Measurements from ENCODE around the gene KHDRBS2. TPM values are rescaled to one million over a fixed set of nuclear protein-coding genes. Genes with fewer than 3 reads are reported as not detected.
"Not testable (repeated sequence)": the region's sequence is repeated elsewhere in the genome, so short reads cannot be mapped to it uniquely, and the experiment has no call there.

KHDRBS2 gene
- total RNA-seq, 1 experiment from 2014 or later, result not detected

- DNase-seq (ENCODE audit: low read depth), result no peak
Measured at GRCh38 chr6:61868507-61869080, 417.4 kb downstream of the KHDRBS2 start.

- DNase-seq (ENCODE audit: low read depth), result no peak
Measured at GRCh38 chr6:61867635-61868034, 418.4 kb downstream of the KHDRBS2 start.

GRCh38 chr6:61857541-61857940 is 428.5 kb downstream of the KHDRBS2 start:
- no peak for DNase-seq (ENCODE audit: low read depth)

- DNase-seq (ENCODE audit: low read depth), result no peak
Measured at GRCh38 chr6:61841958-61842357, 444.1 kb downstream of the KHDRBS2 start.

DNA sequence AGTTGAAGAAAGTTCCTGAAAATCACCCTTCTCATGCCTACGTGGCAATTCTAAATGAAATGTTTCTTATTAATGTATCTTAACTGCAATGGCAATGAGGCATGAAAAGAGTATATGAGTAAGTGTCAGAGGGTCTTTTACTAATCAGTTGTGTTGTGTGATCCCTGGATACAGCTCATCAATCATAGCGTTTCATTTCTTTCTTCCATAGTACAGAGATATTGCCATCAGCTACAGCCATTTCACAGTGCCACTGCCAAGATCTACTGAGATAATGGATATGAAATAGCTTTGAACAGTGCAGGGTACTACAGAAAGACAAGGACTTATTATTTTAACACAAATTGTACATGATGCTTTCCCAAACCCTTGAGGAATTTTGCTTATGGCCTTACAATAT is 450.8 kb downstream of the KHDRBS2 start:
- DNase-seq (ENCODE audit: low read depth), result no peak

- no peak for DNase-seq (ENCODE audit: low read depth)
Measured at GRCh38 chr6:61833176-61833755, 452.8 kb downstream of the KHDRBS2 start.

DNA sequence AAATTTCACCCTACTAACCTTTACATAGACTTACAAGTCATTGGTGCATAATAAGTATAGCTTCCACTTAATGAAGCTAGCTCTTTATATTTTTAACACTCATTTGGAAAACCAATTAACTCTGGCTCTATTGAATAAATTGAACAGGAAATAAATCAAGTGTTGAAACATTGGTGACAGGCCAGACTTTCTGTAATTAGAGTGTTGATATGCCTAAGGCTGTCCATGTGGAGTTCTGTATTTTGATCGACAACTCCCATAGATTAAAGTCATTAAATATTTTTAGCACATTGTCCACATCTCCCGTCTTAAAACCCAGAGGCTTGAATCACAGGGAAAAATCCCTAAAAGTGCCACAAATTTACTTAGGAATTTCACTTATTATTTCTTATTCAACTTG is 468.3 kb downstream of the KHDRBS2 start:
- no peak for DNase-seq (ENCODE audit: low read depth)

GRCh38 chr6:61810047-61810446 is 476.0 kb downstream of the KHDRBS2 start:
- DNase-seq (ENCODE audit: low read depth), result no peak

- DNase-seq (ENCODE audit: low read depth), result peak; percentile 7
Measured at GRCh38 chr6:61809004-61809595, 476.9 kb downstream of the KHDRBS2 start.

GRCh38 chr6:61787998-61788397 is 498.0 kb downstream of the KHDRBS2 start:
- no peak for DNase-seq (ENCODE audit: low read depth)

DNA sequence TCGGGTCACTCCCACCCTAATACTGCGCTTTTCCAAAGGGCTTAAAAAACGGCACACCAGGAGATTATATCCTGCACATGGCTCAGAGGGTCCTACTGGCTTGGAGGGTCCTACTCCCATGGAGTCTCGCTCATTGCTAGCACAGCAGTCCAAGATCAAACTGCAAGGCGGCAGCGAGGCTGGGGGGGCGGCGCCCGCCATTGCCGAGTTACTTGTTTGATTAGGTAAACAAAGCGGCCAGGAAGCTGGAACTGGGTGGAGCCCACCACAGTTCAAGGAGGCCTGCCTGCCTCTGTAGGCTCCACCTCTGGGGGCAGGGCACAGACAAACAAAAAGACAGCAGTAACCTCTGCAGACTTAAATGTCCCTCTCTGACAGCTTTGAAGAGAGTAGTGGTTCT is 516.6 kb downstream of the KHDRBS2 start:
- DNase-seq (ENCODE audit: low read depth), result not testable (repeated sequence)

- DNase-seq (ENCODE audit: low read depth), result no peak
Measured at GRCh38 chr6:61755739-61756138, 530.3 kb downstream of the KHDRBS2 start.

- DNase-seq (ENCODE audit: low read depth), result no peak
Measured at GRCh38 chr6:61751986-61752385, 534.0 kb downstream of the KHDRBS2 start.

- no peak for DNase-seq (ENCODE audit: low read depth)
Measured at GRCh38 chr6:61745994-61746393, 540.0 kb downstream of the KHDRBS2 start.

GRCh38 chr6:61711849-61712248 is 574.2 kb downstream of the KHDRBS2 start:
- no peak for DNase-seq (ENCODE audit: low read depth)

DNA sequence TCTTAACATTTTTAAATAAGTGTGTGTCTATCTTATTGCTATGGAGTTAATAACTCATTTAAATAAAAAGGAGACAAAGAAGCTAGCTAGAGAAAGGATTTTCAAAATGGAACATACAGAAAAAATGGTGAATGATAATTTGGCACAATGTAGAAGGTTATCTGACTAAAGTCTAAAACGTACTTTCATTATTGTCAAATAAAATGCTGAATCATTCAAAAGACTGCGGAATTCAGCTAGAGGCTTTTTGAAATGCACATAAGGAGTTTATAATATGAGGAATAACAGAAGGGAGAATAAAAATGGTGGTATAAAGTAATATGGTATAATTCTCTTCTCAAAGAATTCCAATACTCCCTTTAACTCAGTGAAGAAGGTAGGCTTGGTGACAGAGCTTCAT is 597.9 kb downstream of the KHDRBS2 start:
- DNase-seq (ENCODE audit: low read depth), result no peak

- DNase-seq (ENCODE audit: low read depth), result no peak
Measured at GRCh38 chr6:61682562-61682961, 603.5 kb downstream of the KHDRBS2 start.

DNA sequence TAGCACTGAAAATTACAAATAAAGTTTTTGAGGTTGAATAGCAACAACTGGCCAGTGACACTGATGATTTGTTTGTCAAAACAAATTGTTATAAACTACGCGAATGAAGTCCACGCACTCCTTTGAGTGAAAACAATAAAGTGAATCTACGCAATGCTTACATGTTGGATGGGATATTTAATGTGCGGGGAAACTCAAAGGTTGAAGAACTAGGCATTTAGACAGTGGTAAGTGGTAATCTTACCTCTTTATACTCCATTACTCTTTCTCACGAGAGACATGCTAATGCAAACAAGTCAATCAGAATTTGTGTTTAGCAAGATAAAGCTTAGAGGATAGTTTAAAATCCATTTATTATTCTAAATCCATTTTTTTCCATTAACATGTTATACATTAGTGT is 606.4 kb downstream of the KHDRBS2 start:
- no peak for DNase-seq (ENCODE audit: low read depth)

GRCh38 chr6:61675734-61676133 is 610.3 kb downstream of the KHDRBS2 start:
- no peak for DNase-seq (ENCODE audit: low read depth)

DNA sequence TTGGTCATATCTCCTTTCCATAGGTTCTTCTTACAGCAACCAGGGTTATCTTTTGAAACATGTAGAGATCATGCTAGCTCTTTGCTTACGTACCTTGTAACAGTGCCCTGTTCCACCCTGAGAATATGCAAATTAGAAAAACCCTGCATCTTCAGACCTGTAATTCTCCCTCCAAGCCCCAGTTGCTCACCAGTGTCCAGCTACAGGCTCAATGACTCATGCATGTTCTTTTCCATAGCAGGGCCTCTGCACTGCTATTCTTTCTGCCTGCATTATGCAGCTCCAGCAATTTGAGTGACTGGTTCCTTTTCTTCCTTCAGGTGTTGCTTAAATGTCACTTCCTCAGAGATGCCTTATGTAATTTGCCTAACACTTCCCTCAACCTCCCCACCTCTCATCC is 636.2 kb downstream of the KHDRBS2 start:
- no peak for DNase-seq (ENCODE audit: low read depth)

DNA sequence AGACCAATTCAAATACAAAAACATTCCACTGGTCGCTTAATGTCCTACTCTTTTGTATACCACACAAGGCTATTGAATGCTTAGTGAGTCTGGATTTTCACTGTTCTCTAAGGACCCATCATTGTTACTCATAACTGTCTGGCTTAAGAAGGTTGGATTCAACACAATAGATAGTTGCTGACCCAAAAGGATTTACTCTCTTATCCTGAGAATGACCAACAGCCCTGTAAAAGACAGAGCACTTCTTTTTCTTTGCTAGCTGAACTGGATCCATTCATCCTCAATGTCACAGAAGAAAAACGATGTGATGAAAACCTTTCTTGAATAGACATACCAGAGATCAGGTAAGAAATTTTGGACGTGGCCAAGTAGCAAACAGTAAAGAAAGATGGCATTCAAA is 645.6 kb downstream of the KHDRBS2 start:
- no peak for DNase-seq (ENCODE audit: low read depth)

Measured in RPMI7951 (cell line).